K562 (cell line): ENCODE measurements around the gene SF3A2. TPM values are rescaled to one million over a fixed set of nuclear protein-coding genes. Genes with fewer than 3 reads are reported as not detected.
A peak's percentile ranks its signal among the peaks of the same experiment; 100 is the strongest.

Experiments
- ATAC-seq: fragments of 200-7000 bp; cut with Tn5 transposase; 3 replicates; pipeline ENCODE4 v1.9.1; 2020; ENCODE audit warnings: moderate library complexity
- BruUV-seq: library from RNA; stranded (reverse); fragments of 400-500 nt; replicated peaks from 2 replicates; lab custom pipeline; 2021; lab: Mats Ljungman, UMichigan
- CTCF ChIA-PET: fragments of 300-600 bp; formaldehyde crosslinking; extraction: SDS; loops from one replicate; lab custom pipeline; 2021; ENCODE audit warnings: low intra/inter-chr PET ratio; lab: Yijun Ruan, JAX
- POLR2A ChIA-PET: fragments of 300-600, 350-650 bp; sonication (Branson Sonifier 250); formaldehyde crosslinking; extraction: SDS; loops from one replicate; lab custom pipeline; 2021; ENCODE audit warnings: antibody characterized with exemption, inconsistent platforms; lab: Yijun Ruan, JAX
- DNase-seq, 4 experiments: peaks; one replicate each; pipeline versions ENCODE4 v3.0.0 to v3.0.0-alpha.2; 2011 to 2018; ENCODE audit warnings: low spot score in 3 of 4, mixed read lengths in 3 of 4; ENCODE audit errors: extremely low read depth in 1 of 4
- FAIRE-seq: peaks from 2 replicates; lab custom pipeline; 2011; peaks lifted over from hg19 to GRCh38; lab: Jason Lieb, UNC
- H2AFZ ChIP-seq: 2 replicates; pipeline ENCODE4 v1.6.0; 2011; ENCODE audit warnings: low read depth, low read length, control low read depth, inconsistent platforms
- H3K27ac ChIP-seq: fragments of 200-600 bp; 3 replicates; pipeline ENCODE4 v1.8.0; 2011; ENCODE audit warnings: low read depth, mild to moderate bottlenecking, control low read depth, inconsistent platforms, low read length, moderate library complexity, mixed read lengths; ENCODE audit errors: extremely low read depth
- H3K27me3 ChIP-seq, 2 experiments: fragments of 300-600 bp in 1 of 2; 2 replicates in 1 of 2; 3 replicates in 1 of 2; pipeline versions ENCODE4 v1.6.0 to v1.8.0; 2011; ENCODE audit warnings: inconsistent platforms in 2 of 2, low read length in 2 of 2, mild to moderate bottlenecking in 1 of 2, mixed read lengths in 1 of 2, moderate library complexity in 1 of 2; ENCODE audit not compliant: control insufficient read depth in 2 of 2, insufficient read depth in 2 of 2
- H3K36me3 ChIP-seq: fragments of 300-600 bp; 3 replicates; pipeline ENCODE4 v1.8.0; 2011; ENCODE audit warnings: mild to moderate bottlenecking, low read length, inconsistent platforms; ENCODE audit not compliant: control insufficient read depth, insufficient read depth
- H3K4me1 ChIP-seq, 2 experiments: fragments of 200-600 bp in 1 of 2; replicated peaks in 1 of 2; 2 replicates in 1 of 2; 3 replicates in 1 of 2; pipeline versions ENCODE4 v1.5.1 to v1.8.0; 2011; ENCODE audit warnings: inconsistent platforms in 2 of 2, low read length in 2 of 2, mild to moderate bottlenecking in 1 of 2, mixed read lengths in 1 of 2, moderate library complexity in 1 of 2; ENCODE audit not compliant: control insufficient read depth in 2 of 2, insufficient read depth in 2 of 2
- H3K4me2 ChIP-seq: 2 replicates; pipeline ENCODE4 v1.6.1; 2011; ENCODE audit warnings: low read length, control low read depth, inconsistent platforms, mixed read lengths; ENCODE audit not compliant: insufficient read depth
- H3K4me3 ChIP-seq: fragments of 200-600 bp; sonication (generic), shearing (Covaris generic); 2 replicates; pipeline ENCODE4 v1.5.1; 2016; ENCODE audit warnings: control low read depth, inconsistent platforms
- H3K79me2 ChIP-seq: fragments of 200-600 bp; 3 replicates; pipeline ENCODE4 v1.8.0; 2011; ENCODE audit warnings: low read length, inconsistent platforms; ENCODE audit not compliant: control insufficient read depth, insufficient read depth
- H3K9ac ChIP-seq, 2 experiments: 2 replicates each; pipeline versions ENCODE4 v1.6.0 to v1.6.1; 2011; ENCODE audit warnings: low read depth in 2 of 2, low read length in 2 of 2, control low read depth in 1 of 2, inconsistent platforms in 1 of 2, mild to moderate bottlenecking in 1 of 2, mixed read lengths in 1 of 2; ENCODE audit not compliant: insufficient read depth in 1 of 2
- H3K9me1 ChIP-seq: one replicate; pipeline ENCODE4 v1.6.0; 2011; ENCODE audit warnings: inconsistent platforms, mild to moderate bottlenecking, low read length, moderate library complexity; ENCODE audit not compliant: control insufficient read depth, insufficient read depth
- H3K9me3 ChIP-seq: replicated peaks from 2 replicates; pipeline ENCODE4 v1.5.1; 2011; ENCODE audit warnings: low read depth, low read length, inconsistent platforms; ENCODE audit not compliant: control insufficient read depth, insufficient read depth
- H4K20me1 ChIP-seq: replicated peaks from 2 replicates; pipeline ENCODE4 v1.6.1; 2011; ENCODE audit warnings: low read length, inconsistent platforms, mixed read lengths; ENCODE audit not compliant: control insufficient read depth, insufficient read depth
- CAMTA2 ChIP-seq: fragments of 250-450 bp; sonication (Bioruptor Pico); conservative IDR thresholded peaks from 2 replicates; pipeline ENCODE4 v1.5.1; 2022
- IFI16 ChIP-seq: fragments of 250-450 bp; sonication (Bioruptor Pico); IDR thresholded peaks from 2 replicates; pipeline ENCODE4 v2.1.2; 2022; ENCODE audit warnings: mild to moderate bottlenecking, inconsistent platforms
- NFIX ChIP-seq: fragments of 250-450 bp; sonication (Bioruptor Pico); IDR thresholded peaks from 2 replicates; pipeline ENCODE4 v1.4.0; 2020; ENCODE audit warnings: low read depth, mild to moderate bottlenecking, moderate library complexity
- POLR2AphosphoS5 ChIP-seq: IDR thresholded peaks from 2 replicates; pipeline ENCODE4 v1.6.1; 2011; ENCODE audit warnings: mild to moderate bottlenecking, low read depth, low read length, moderate library complexity; ENCODE audit not compliant: control insufficient read depth, insufficient read depth
- POLR2G ChIP-seq: fragments of 200-400 bp; formaldehyde crosslinking; IDR thresholded peaks from 2 replicates; pipeline ENCODE4 v1.6.1; 2017; ENCODE audit warnings: low read depth, mild to moderate bottlenecking, antibody characterized with exemption, low read length, moderate library complexity
- POLR3A ChIP-seq: IDR thresholded peaks from 2 replicates; pipeline ENCODE4 v1.6.1; 2011; ENCODE audit warnings: borderline replicate concordance, mild to moderate bottlenecking, moderate library complexity; ENCODE audit not compliant: insufficient read length, insufficient read depth; ENCODE audit errors: extremely low read depth
- RBFOX2 ChIP-seq: fragments of 200-400 bp; formaldehyde crosslinking; IDR thresholded peaks from 2 replicates; pipeline ENCODE4 v1.6.1; 2017; ENCODE audit warnings: low read depth, mild to moderate bottlenecking, low read length, moderate library complexity
- TCF7L2 ChIP-seq: fragments of 150-350 bp; IDR thresholded peaks from 2 replicates; pipeline ENCODE4 v1.6.1; 2016; ENCODE audit warnings: low read depth, mild to moderate bottlenecking, low read length, moderate library complexity
- TCFL5 ChIP-seq: fragments of 250-450 bp; sonication (Bioruptor Pico); conservative IDR thresholded peaks from 2 replicates; pipeline ENCODE4 v1.6.1; 2021; ENCODE audit warnings: mild to moderate bottlenecking, moderate library complexity, matching md5 sums
- ZBTB7A ChIP-seq: IDR thresholded peaks from 2 replicates; pipeline ENCODE4 v1.6.1; 2011; ENCODE audit warnings: low read depth, mild to moderate bottlenecking, low read length, moderate library complexity, borderline replicate concordance; ENCODE audit not compliant: control insufficient read depth
- ZKSCAN1 ChIP-seq: fragments of 150-350 bp; IDR thresholded peaks from 2 replicates; pipeline ENCODE4 v1.6.1; 2016; ENCODE audit warnings: low read depth, low read length
- WGBS: fragments of 100-300 bp; shearing (Covaris generic); methylation state at CpG from one replicate; pipeline ENCODE4 v1.1.6; 2016; ENCODE audit warnings: low coverage, mixed read lengths; ENCODE audit not compliant: insufficient coverage; ENCODE audit errors: missing lambda C conversion rate; 5-methylcytosine and 5-hydroxymethylcytosine counted together
- in situ Hi-C: fragments of 300-500 bp; cut with MboI; formaldehyde crosslinking; loops from 4 replicates; pipeline ENCODE4 v1.15.0; 2018; ENCODE audit warnings: inconsistent platforms, mixed read lengths
- intact Hi-C: fragments of 100-400 bp; cut with micrococcal nuclease; formaldehyde crosslinking; loops from 2 replicates; pipeline ENCODE4 v1.14.2; 2022
- polyA plus RNA-seq, 8 experiments: library from polyadenylated mRNA; depleted of rRNA in 4 of 8; stranded (reverse) in 5 of 8; unstranded in 3 of 8; fragments of >200 nt; fragmentation: Nextera tagmentation in 2 of 8; fragmentation: Illumina TruSeq in 1 of 8; extraction: Ambion mirVana in 2 of 8; extraction: Trizol in 1 of 8; gene quantifications; 2 replicates each; pipeline versions ENCODE4 v1.2.1 to v1.2.3, GENCODE V29; 2011 to 2014; ENCODE audit warnings: inconsistent platforms in 1 of 8, missing spikeins in 1 of 8
- total RNA-seq, 7 experiments: library from RNA; depleted of rRNA in 6 of 7; stranded (reverse); fragments of >200 nt in 6 of 7; fragmentation: Illumina TruSeq in 2 of 7; extraction: Trizol in 2 of 7; gene quantifications; 2 replicates each; pipeline versions ENCODE4 v1.2.1 to v1.2.3, GENCODE V29; 2011 to 2021; ENCODE audit warnings: low replicate concordance in 1 of 7
- TF ChIP-seq, protein P1 (sequence below): sonication (generic); formaldehyde crosslinking; IDR thresholded peaks from 2 replicates; pipeline ENCODE4 v1.5.0; 2020; ENCODE audit warnings: missing genetic modification reagents

The SF3A2 gene
- total and polyA plus RNA-seq, 9 of the 15 experiments (the other 6 are each of a cell fraction or from before 2014, with no cell fraction given), result 0.17 to 194 (median 22.8) TPM

DNA sequence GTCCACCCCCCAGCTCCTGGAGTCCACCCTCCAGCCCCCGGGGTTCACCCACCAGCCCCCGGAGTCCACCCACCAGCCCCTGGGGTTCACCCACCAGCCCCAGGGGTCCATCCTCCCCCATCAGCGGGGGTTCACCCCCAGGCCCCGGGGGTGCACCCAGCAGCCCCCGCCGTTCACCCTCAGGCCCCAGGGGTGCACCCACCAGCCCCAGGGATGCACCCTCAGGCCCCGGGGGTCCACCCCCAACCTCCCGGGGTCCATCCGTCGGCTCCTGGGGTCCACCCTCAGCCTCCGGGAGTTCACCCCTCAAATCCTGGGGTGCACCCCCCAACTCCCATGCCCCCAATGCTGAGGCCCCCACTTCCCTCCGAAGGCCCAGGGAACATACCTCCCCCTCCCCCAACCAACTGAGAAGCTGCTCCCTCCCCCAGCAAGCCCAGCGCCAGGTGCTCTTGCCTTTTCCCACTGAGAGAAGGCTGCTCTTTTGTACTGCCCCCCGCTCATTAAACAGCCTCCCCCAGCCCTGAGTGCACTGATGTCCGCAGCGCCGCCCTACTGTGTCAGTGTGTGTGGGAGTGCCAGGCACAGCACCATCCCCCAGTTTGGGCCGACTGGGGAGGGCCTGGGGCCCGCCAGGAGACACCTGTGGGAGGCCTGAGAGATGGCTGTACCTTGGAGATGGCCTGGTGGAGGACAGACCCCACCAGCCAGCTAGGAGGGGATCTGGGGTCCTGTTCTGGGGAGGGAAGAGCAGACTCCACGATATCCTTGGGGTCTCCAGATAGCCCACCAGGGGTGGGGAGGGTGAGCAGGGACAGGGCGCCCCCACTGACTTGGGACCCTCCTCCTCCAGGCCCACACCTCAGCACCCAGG lies 11.7 kb downstream of the SF3A2 start:
- Histone ChIP-seq H3K27ac (no peak overlapping the region), H3K4me2 (no peak overlapping the region), H2AFZ (no peak overlapping the region), H3K9me1 (no peaks in the 10 kb centered on the region), H3K79me2 (peaks cover 9% of the 10 kb centered on the region), H3K4me3 (no peak overlapping the region), H3K27me3 (no peaks in the 10 kb centered on the region), H4K20me1 (peaks cover 2% of the 10 kb centered on the region; the same call in 1 of the 2 replicates), H3K9ac (no peak overlapping the region), H3K36me3 (peaks cover 61% of the 10 kb centered on the region; the same call in 2 of the 3 replicates), H3K4me1 (peaks cover 0 to 71% of the 10 kb centered on the region in 2 experiments; a peak in 2 of 5 replicates), H3K9me3 (no peaks in the 10 kb centered on the region)
- in situ Hi-C loops (no loop called here), intact Hi-C loops (no loop called here)
- DNase-seq (no peak), ATAC-seq (peak; percentile 25), FAIRE-seq (no peak)
- 77% methylated on average over 6 of the region's 21 CpGs for WGBS
- POLR2A ChIA-PET, result interaction anchor here (1.1 to 3.3 kb wide), 4 partner anchors 9 to 24 kb away, joined by 4 to 35 read pairs (median 13); no protein-coding TSS in a partner anchor
- TF ChIP-seq TCF7L2 (no peak), ZBTB7A (peak; percentile 58; the same call in 1 of the 2 replicates), CAMTA2 (CRISPR knock-in tag) (no peak), ZKSCAN1 (peak; percentile 68; the same call in 1 of the 2 replicates), RBFOX2 (peak; percentile 28; the same call in 1 of the 2 replicates), POLR2G (peak; percentile 1; the same call in 1 of the 2 replicates), NFIX (no peak), TCFL5 (CRISPR knock-in tag) (no peak), POLR2AphosphoS5 (0 out of 2 replicates have a peak, but pooled peaks have one; percentile 5), IFI16 (CRISPR knock-in tag) (no peak), POLR3A (no peak)
- TF ChIP-seq, protein P1, sequence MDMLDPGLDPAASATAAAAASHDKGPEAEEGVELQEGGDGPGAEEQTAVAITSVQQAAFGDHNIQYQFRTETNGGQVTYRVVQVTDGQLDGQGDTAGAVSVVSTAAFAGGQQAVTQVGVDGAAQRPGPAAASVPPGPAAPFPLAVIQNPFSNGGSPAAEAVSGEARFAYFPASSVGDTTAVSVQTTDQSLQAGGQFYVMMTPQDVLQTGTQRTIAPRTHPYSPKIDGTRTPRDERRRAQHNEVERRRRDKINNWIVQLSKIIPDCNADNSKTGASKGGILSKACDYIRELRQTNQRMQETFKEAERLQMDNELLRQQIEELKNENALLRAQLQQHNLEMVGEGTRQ, result no peak
- BruUV-seq, result TSS peak; percentile 52
- CTCF ChIA-PET, result no interaction called here
